AG04449 (cell line): ENCODE data around the gene HENMT1.
"Not testable (repeated sequence)": the region's sequence is repeated elsewhere in the genome, so short reads cannot be mapped to it uniquely, and the experiment has no call there.

Experiments
- CTCF ChIA-PET: fragments of 350-600 bp; formaldehyde crosslinking; extraction: SDS; loops from one replicate; lab custom pipeline; 2021; ENCODE audit warnings: antibody characterized with exemption; lab: Yijun Ruan, JAX
- POLR2A ChIA-PET: fragments of 400-600, 350-600 bp; formaldehyde crosslinking; extraction: SDS; loops from one replicate; lab custom pipeline; 2020; ENCODE audit warnings: antibody characterized with exemption, inconsistent platforms; lab: Yijun Ruan, JAX
- DNase-seq: peaks from one replicate; pipeline ENCODE4 v3.0.0-alpha.2; 2010; ENCODE audit warnings: low read depth, low spot score
- H3K4me3 ChIP-seq: 2 replicates; pipeline ENCODE4 v1.5.1; 2011; ENCODE audit warnings: low read depth, mild to moderate bottlenecking, control low read depth, low read length
- CTCF ChIP-seq: IDR thresholded peaks from one replicate; pipeline ENCODE4 v1.5.1; 2011; ENCODE audit warnings: mild to moderate bottlenecking, moderate library complexity, low read length, control low read depth, inconsistent platforms; ENCODE audit not compliant: insufficient read depth; ENCODE audit errors: missing control alignments

HENMT1 gene

GRCh38 chr1:108671143-108671542, 10.2 kb upstream of the HENMT1 start:
- H3K4me3 ChIP-seq, result no peak overlapping the region
- TF ChIP-seq CTCF, result no peak
- DNase-seq, result no peak
- POLR2A ChIA-PET, result no interaction called here
- CTCF ChIA-PET, result interaction anchor here (1.4 kb wide), 1 partner anchor 10 kb away, joined by 3 read pairs; the partner anchor contains the start of gene HENMT1

GRCh38 chr1:108670131-108670773, 9.4 kb upstream of the HENMT1 start:
- POLR2A ChIA-PET, result no interaction called here
- no peak for DNase-seq
- no peak for TF ChIP-seq CTCF
- H3K4me3 ChIP-seq, result no peak overlapping the region
- CTCF ChIA-PET, result no interaction called here

GRCh38 chr1:108669679-108670078, 8.8 kb upstream of the HENMT1 start:
- DNase-seq, result no peak
- POLR2A ChIA-PET, result no interaction called here
- CTCF ChIA-PET, result no interaction called here

GRCh38 chr1:108668777-108669176, 7.9 kb upstream of the HENMT1 start:
- no peak for DNase-seq
- TF ChIP-seq CTCF, result no peak
- ChIA-PET CTCF (no interaction called here), POLR2A (no interaction called here)
- no peak overlapping the region for H3K4me3 ChIP-seq

More at GRCh38 chr1:108669679-108670078, 8.8 kb upstream of the HENMT1 start:
- H3K4me3 ChIP-seq, result no peak overlapping the region
- TF ChIP-seq CTCF, result no peak

- H3K4me3 ChIP-seq, DNase-seq, CTCF ChIA-PET, POLR2A ChIA-PET: not testable (repeated sequence)
Measured at GRCh38 chr1:108667422-108667821, 6.5 kb upstream of the HENMT1 start.

GRCh38 chr1:108665771-108666170, 4.9 kb upstream of the HENMT1 start:
- no peak overlapping the region for H3K4me3 ChIP-seq
- ChIA-PET CTCF (no interaction called here), POLR2A (no interaction called here)
- DNase-seq, result no peak
- no peak for TF ChIP-seq CTCF

GRCh38 chr1:108665067-108665466, 4.2 kb upstream of the HENMT1 start:
- ChIA-PET POLR2A (no interaction called here), CTCF (no interaction called here)
- no peak for TF ChIP-seq CTCF
- DNase-seq, result no peak
- no peak overlapping the region for H3K4me3 ChIP-seq
